Cardiac muscle cell (in vitro differentiated cells and primary cell): ENCODE measurements around the gene PRXL2B. TPM values are rescaled to one million over a fixed set of nuclear protein-coding genes. Genes with fewer than 3 reads are reported as not detected.

Experiments used
- DNase-seq, 2 donors: peaks; one replicate each; pipeline versions ENCODE4 v3.0.0 to v3.0.0-alpha.2; 2010 to 2017; ENCODE audit warnings: low read depth in 1 of 2, low spot score in 1 of 2
- H3K27ac ChIP-seq: fragments of 200-600 bp; sonication (generic); 2 replicates; pipeline ENCODE4 v1.5.1; 2016
- H3K27me3 ChIP-seq: fragments of 200-600 bp; sonication (generic); 2 replicates; pipeline ENCODE4 v1.6.0; 2016; ENCODE audit warnings: control low read depth
- H3K36me3 ChIP-seq: fragments of 200-600 bp; sonication (generic); 2 replicates; pipeline ENCODE4 v1.5.1; 2016; ENCODE audit warnings: control low read depth
- H3K4me1 ChIP-seq: fragments of 200-600 bp; sonication (generic); 2 replicates; pipeline ENCODE4 v1.8.1; 2017; ENCODE audit warnings: low read depth, mild to moderate bottlenecking, mixed run types
- H3K4me3 ChIP-seq: fragments of 200-600 bp; sonication (generic); 2 replicates; pipeline ENCODE4 v1.5.1; 2016; ENCODE audit warnings: mild to moderate bottlenecking
- H3K9me3 ChIP-seq: fragments of 200-600 bp; sonication (generic); 2 replicates; pipeline ENCODE4 v1.5.1; 2017; ENCODE audit warnings: low read depth, mild to moderate bottlenecking, control low read depth
- CTCF ChIP-seq: IDR thresholded peaks from 2 replicates; pipeline ENCODE4 v1.5.1; 2012; ENCODE audit warnings: low read depth, mild to moderate bottlenecking, low read length
- polyA plus RNA-seq: library from polyadenylated mRNA; unstranded; fragments of >200 nt; fragmentation: Nextera tagmentation; extraction: Ambion mirVana; gene quantifications from 2 replicates; pipeline ENCODE4 v1.2.1, GENCODE V29; 2016
- total RNA-seq: library from RNA; depleted of rRNA; stranded (reverse); fragments of >200 nt; gene quantifications from 2 replicates; pipeline ENCODE4 v1.2.3, GENCODE V29; 2016

The PRXL2B gene
- total and polyA plus RNA-seq, 2 experiments from 2014 or later = 53.0 to 59.5 TPM

DNA sequence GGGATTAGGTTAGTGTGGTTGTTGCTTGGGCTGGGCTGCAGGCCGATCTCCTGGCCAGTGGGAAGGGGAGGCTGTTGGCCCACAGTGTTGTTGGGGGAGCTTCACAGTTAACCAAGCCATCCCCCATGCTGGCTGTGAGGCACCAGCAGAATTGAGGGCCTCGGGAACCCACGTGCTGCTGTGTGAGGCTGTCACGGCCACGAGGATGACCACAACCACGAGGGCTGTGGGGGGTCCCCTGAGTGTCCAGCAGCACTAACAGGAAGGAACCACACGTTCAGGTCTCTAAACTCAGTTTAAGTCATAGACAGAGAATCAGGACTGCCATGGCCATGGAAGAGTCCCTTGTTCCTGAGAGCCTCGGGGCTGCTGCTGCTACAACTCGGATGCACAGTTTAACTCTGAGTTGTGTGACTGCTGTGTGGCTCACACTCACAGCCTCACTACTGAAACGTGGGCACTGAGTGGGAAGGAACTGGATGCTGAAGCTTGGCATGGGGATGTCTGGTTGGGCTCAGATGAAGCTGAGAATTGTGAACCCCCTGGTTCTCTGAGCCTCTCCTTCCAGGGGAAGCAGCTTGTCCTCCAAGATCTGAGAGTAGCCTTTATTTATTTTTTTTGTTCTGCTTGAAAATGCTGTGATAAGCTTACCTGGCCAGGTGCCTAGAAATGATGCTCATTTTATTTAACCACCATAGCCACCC lies 51.0 kb downstream of the PRXL2B start:
- Histone ChIP-seq H3K36me3 (no peaks in the 10 kb centered on the region), H3K9me3 (no peaks in the 10 kb centered on the region), H3K4me1 (no peaks in the 10 kb centered on the region), H3K27me3 (no peaks in the 10 kb centered on the region), H3K27ac (no peak overlapping the region), H3K4me3 (no peak overlapping the region)
- TF ChIP-seq CTCF = no peak
- no peak for DNase-seq

DNA sequence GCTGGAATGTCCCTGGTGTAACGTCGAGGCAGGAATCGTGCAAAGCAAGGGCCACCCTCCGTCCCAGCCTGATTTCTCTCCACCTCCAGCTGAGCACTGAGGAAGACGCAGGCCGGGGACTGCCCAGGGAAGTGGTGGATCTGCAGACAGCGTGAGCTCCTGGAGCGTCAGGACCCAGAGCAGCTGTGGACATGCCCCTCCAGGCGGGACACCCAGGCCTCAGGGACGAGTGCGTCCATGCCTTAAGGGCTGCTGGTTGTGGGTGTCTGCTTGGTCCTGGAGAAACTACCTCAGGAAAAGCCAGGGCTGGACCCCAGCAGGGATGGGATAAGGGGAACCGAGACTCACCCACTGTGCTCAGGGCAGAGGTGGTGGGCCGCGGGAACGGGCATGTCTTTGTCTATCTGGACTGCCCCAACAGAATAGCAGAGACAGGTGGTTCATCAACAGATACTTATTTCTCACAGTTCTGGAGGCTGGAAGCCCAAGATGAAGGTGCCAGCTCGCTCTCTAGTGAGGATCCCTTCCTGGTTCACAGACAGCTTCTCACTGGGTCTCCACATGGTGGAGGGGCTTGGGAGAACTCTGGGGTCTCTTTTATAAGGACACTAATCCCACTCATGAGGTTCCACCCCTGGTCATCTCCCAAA lies 52.0 kb downstream of the PRXL2B start:
- no peak overlapping the region for H3K27ac ChIP-seq
- no peaks in the 10 kb centered on the region for H3K27me3 ChIP-seq
- H3K4me3 ChIP-seq = no peak overlapping the region
- H3K4me1 ChIP-seq = no peaks in the 10 kb centered on the region
- no peaks in the 10 kb centered on the region for H3K9me3 ChIP-seq
- no peak for DNase-seq
- no peaks in the 10 kb centered on the region for H3K36me3 ChIP-seq
- no peak for TF ChIP-seq CTCF

GRCh38 chr1:2639203-2639602 lies 52.6 kb downstream of the PRXL2B start:
- Histone ChIP-seq H3K9me3 (no peaks in the 10 kb centered on the region), H3K27ac (no peak overlapping the region), H3K4me1 (no peaks in the 10 kb centered on the region), H3K36me3 (no peaks in the 10 kb centered on the region), H3K27me3 (no peaks in the 10 kb centered on the region), H3K4me3 (no peak overlapping the region)
- DNase-seq = no peak
- no peak for TF ChIP-seq CTCF

DNA sequence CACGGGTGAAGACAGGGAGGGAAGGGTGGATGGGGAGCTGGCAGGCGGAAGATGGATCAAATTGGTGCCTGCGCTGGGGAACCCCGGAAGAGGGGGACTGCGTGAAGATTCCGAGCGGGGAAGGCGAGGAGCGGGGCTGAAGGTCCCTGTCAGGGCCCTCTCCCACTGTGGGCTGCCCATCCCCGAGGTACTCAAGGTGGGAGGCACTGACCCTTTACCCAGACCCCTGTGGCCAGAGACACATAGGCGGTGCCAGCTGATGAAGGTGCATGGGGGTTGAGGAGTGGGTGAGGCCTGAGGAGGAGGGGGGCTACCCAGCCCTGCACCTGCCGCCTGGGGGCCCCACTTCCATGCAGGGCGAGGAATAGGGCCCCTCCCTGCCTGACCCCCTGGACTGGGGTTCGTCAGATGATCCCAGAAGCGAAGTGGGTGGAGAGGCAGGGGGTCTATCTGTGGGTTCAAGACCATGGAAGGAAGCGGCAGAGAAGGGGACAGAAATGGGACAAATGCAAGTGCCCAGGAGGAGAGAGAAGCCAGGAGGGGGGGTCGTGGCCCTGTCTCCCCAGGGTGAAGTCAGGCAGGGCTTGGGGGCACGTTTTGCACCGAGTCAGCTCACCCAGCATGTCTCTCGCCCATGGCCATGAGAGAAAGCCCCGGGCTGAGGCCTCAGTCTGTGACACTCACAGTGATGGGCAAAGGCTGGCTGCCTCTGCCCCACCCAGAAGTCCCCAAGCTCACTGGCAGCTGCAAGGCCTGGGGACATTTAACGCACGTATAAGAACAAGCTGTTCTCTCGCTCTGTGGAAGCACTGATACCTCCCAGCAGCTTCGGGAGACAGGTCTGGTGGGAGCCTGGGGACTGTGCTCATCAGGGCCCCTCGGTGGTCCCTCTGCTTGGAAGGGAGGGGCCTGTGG lies 53.3 kb downstream of the PRXL2B start:
- no peak for DNase-seq
- H3K9me3 ChIP-seq = no peaks in the 10 kb centered on the region
- H3K4me3 ChIP-seq = no peak overlapping the region
- no peak overlapping the region for H3K27ac ChIP-seq
- H3K36me3 ChIP-seq = no peaks in the 10 kb centered on the region
- H3K4me1 ChIP-seq = no peaks in the 10 kb centered on the region
- no peaks in the 10 kb centered on the region for H3K27me3 ChIP-seq
- no peak for TF ChIP-seq CTCF

DNA sequence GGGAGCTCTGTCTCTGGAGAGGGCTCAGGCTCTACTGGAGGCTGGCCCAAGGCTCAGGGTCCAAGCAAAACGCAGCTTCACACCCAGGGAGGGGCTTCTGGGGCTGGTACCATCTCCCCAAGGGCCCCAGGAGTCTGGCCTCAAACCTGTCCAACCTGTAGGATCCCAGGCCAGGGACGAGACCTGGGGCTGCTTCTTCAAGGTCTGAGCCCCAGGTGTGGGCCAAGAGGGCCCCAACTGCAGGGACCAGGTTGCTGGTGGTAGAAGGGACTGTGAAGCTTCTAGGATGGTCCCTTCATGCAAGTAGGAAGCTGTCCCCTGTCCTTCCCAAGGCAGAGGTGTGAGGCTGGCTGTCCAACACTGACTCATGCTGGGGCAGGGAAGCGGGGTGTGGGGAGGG lies 54.0 kb downstream of the PRXL2B start:
- H3K4me1 ChIP-seq = no peaks in the 10 kb centered on the region
- no peak overlapping the region for H3K27ac ChIP-seq
- no peak overlapping the region for H3K4me3 ChIP-seq
- DNase-seq = no peak
- no peaks in the 10 kb centered on the region for H3K36me3 ChIP-seq
- no peaks in the 10 kb centered on the region for H3K27me3 ChIP-seq
- no peaks in the 10 kb centered on the region for H3K9me3 ChIP-seq
- no peak for TF ChIP-seq CTCF

Other genes with a start within 250 kb of the PRXL2B start
- gene MORN1, start 195.2 kb upstream of the PRXL2B start, total RNA-seq = 17.0 and 24.4 TPM in 2 replicates
- 10.8 and 20.7 TPM in 2 replicates for gene MORN1, start 195.2 kb upstream of the PRXL2B start, polyA plus RNA-seq
- 46.5 and 57.9 TPM in 2 replicates for gene RER1, start 194.9 kb upstream of the PRXL2B start, total RNA-seq
- 100 and 112 TPM in 2 replicates for gene RER1, start 194.9 kb upstream of the PRXL2B start, polyA plus RNA-seq
- gene PEX10, start 174.2 kb upstream of the PRXL2B start, total RNA-seq = 37.5 and 40.4 TPM in 2 replicates
- 34.2 and 38.8 TPM in 2 replicates for gene PEX10, start 174.2 kb upstream of the PRXL2B start, polyA plus RNA-seq
- gene PLCH2, start 110.5 kb upstream of the PRXL2B start, total RNA-seq = 0.33 and 0.53 TPM in 2 replicates
- gene PLCH2, start 110.5 kb upstream of the PRXL2B start, polyA plus RNA-seq = 0.44 and 1.5 TPM in 2 replicates
- gene PANK4, start 60.2 kb upstream of the PRXL2B start, total RNA-seq = 62.7 and 63.2 TPM in 2 replicates
- 44.5 and 72.6 TPM in 2 replicates for gene PANK4, start 60.2 kb upstream of the PRXL2B start, polyA plus RNA-seq
- not detected in 2 replicates for gene HES5, start 56.5 kb upstream of the PRXL2B start, total RNA-seq
- gene HES5, start 56.5 kb upstream of the PRXL2B start, polyA plus RNA-seq = not detected in 2 replicates
- gene TNFRSF14, start 30.4 kb upstream of the PRXL2B start, total RNA-seq = 0.14 and 0.24 TPM in 2 replicates
- gene TNFRSF14, start 30.4 kb upstream of the PRXL2B start, polyA plus RNA-seq = 0.75 TPM in 1 of 2 replicates, not detected in the other
- gene MMEL1, start 46.2 kb downstream of the PRXL2B start, total RNA-seq = not detected in 2 replicates
- gene MMEL1, start 46.2 kb downstream of the PRXL2B start, polyA plus RNA-seq = not detected in 2 replicates
- not detected in 2 replicates for gene TTC34, start 214.9 kb downstream of the PRXL2B start, total RNA-seq
- not detected in 2 replicates for gene TTC34, start 214.9 kb downstream of the PRXL2B start, polyA plus RNA-seq